Neural cell (in vitro differentiated cells): ENCODE data around the gene RPL7A. TPM values are rescaled to one million over a fixed set of nuclear protein-coding genes. Genes with fewer than 3 reads are reported as not detected.

Experiments used
- H2AFZ ChIP-seq: fragments of 200-600, 300-800 bp; sonication (generic), shearing (Covaris generic); 2 replicates; pipeline ENCODE4 v1.6.0; 2014; ENCODE audit warnings: low read depth, mild to moderate bottlenecking, antibody characterized with exemption, low read length, moderate library complexity
- H3F3A ChIP-seq: fragments of 200-600 bp; shearing (Covaris generic); 2 replicates; pipeline ENCODE4 v1.6.1; 2016; ENCODE audit warnings: mild to moderate bottlenecking, moderate library complexity, mixed read lengths, antibody characterized with exemption, low read length; ENCODE audit not compliant: insufficient read depth, poor library complexity, severe bottlenecking
- H3K27ac ChIP-seq: fragments of 200-600, 300-800 bp; sonication (generic), shearing (Covaris generic); 2 replicates; pipeline ENCODE4 v1.5.1; 2014; ENCODE audit warnings: mild to moderate bottlenecking, low read length, moderate library complexity
- H3K27me3 ChIP-seq: fragments of 300-800, 200-600 bp; sonication (generic), shearing (Covaris generic); 2 replicates; pipeline ENCODE4 v1.6.0; 2014; ENCODE audit warnings: mild to moderate bottlenecking, low read depth, low read length, moderate library complexity; ENCODE audit not compliant: insufficient read depth
- H3K36me3 ChIP-seq: fragments of 300-800, 200-600 bp; sonication (generic), shearing (Covaris generic); 2 replicates; pipeline ENCODE4 v1.5.1; 2014; ENCODE audit warnings: mild to moderate bottlenecking, antibody characterized with exemption, low read length, moderate library complexity; ENCODE audit not compliant: insufficient read depth
- H3K4me2 ChIP-seq: fragments of 300-800, 200-600 bp; sonication (generic), shearing (Covaris generic); 2 replicates; pipeline ENCODE4 v1.6.0; 2014; ENCODE audit warnings: mild to moderate bottlenecking, low read length
- H3K4me3 ChIP-seq: fragments of 300-800, 200-600 bp; sonication (generic), shearing (Covaris generic); 2 replicates; pipeline ENCODE4 v1.5.1; 2014; ENCODE audit warnings: mild to moderate bottlenecking, low read length, moderate library complexity
- H3K79me2 ChIP-seq: fragments of 200-600 bp; shearing (Covaris generic); replicated peaks from 2 replicates; pipeline ENCODE4 v1.6.0; 2014; ENCODE audit warnings: mild to moderate bottlenecking, low read length, moderate library complexity; ENCODE audit not compliant: insufficient read depth
- H3K9ac ChIP-seq: fragments of 300-800, 200-600 bp; sonication (generic), shearing (Covaris generic); 2 replicates; pipeline ENCODE4 v1.6.1; 2016; ENCODE audit warnings: mild to moderate bottlenecking, low read length, mixed read lengths
- H3K9me2 ChIP-seq: fragments of 200-600 bp; shearing (Covaris generic); 2 replicates; pipeline ENCODE4 v1.6.1; 2016; ENCODE audit warnings: mild to moderate bottlenecking, low read length, mixed read lengths; ENCODE audit not compliant: insufficient read depth
- H3K9me3 ChIP-seq: fragments of 200-600, 300-800 bp; sonication (generic), shearing (Covaris generic); 2 replicates; pipeline ENCODE4 v1.6.1; 2016; ENCODE audit warnings: mild to moderate bottlenecking, mixed run types, low read length, moderate library complexity, mixed read lengths
- H4K20me1 ChIP-seq: fragments of 200-600 bp; shearing (Covaris generic); 2 replicates; pipeline ENCODE4 v1.6.1; 2016; ENCODE audit warnings: mild to moderate bottlenecking, mixed run types; ENCODE audit not compliant: insufficient read depth
- EP300 ChIP-seq: fragments of 450-650 bp; conservative IDR thresholded peaks from 2 replicates; pipeline ENCODE4 v1.6.1; 2014; ENCODE audit warnings: antibody characterized with exemption, mild to moderate bottlenecking, moderate library complexity; ENCODE audit not compliant: poor library complexity, severe bottlenecking
- EZH2 ChIP-seq: fragments of 200-600, 300-800 bp; shearing (Covaris generic), sonication (generic); IDR thresholded peaks from 2 replicates; pipeline ENCODE4 v1.6.1; 2014; ENCODE audit warnings: antibody characterized with exemption, low read length, borderline replicate concordance, mild to moderate bottlenecking; ENCODE audit not compliant: insufficient read depth, poor library complexity, severe bottlenecking
- MXI1 ChIP-seq: fragments of 450-650 bp; conservative IDR thresholded peaks from 2 replicates; pipeline ENCODE4 v1.6.1; 2014; ENCODE audit warnings: antibody characterized with exemption, mild to moderate bottlenecking; ENCODE audit not compliant: poor library complexity, severe bottlenecking
- POLR2AphosphoS5 ChIP-seq: IDR thresholded peaks from 2 replicates; pipeline ENCODE4 v1.6.1; 2012
- RAD21 ChIP-seq: fragments of 450-650 bp; conservative IDR thresholded peaks from 2 replicates; pipeline ENCODE4 v1.6.1; 2014; ENCODE audit warnings: antibody characterized with exemption, mild to moderate bottlenecking, moderate library complexity
- SMC3 ChIP-seq: fragments of 450-650 bp; conservative IDR thresholded peaks from 2 replicates; pipeline ENCODE4 v1.6.1; 2014; ENCODE audit warnings: antibody characterized with exemption, mild to moderate bottlenecking, moderate library complexity; ENCODE audit not compliant: poor library complexity
- TAF1 ChIP-seq: IDR thresholded peaks from 2 replicates; pipeline ENCODE4 v1.6.1; 2012; ENCODE audit warnings: low read depth
- polyA plus RNA-seq: library from polyadenylated mRNA; depleted of rRNA; stranded (reverse); fragments of >200 nt; gene quantifications from 2 replicates; pipeline ENCODE4 v1.2.3, GENCODE V29; 2014
- TF ChIP-seq, protein P1 (sequence below): IDR thresholded peaks from 2 replicates; pipeline ENCODE4 v1.6.1; 2012; ENCODE audit warnings: borderline replicate concordance
- TF ChIP-seq, protein P2 (sequence below): fragments of 450-650 bp; IDR thresholded peaks from 2 replicates; pipeline ENCODE4 v1.5.1; 2014; ENCODE audit warnings: antibody characterized with exemption, mild to moderate bottlenecking, moderate library complexity; ENCODE audit not compliant: poor library complexity, severe bottlenecking

The RPL7A gene
- polyA plus RNA-seq, 1 donor from 2014 or later: 1,987 TPM

DNA sequence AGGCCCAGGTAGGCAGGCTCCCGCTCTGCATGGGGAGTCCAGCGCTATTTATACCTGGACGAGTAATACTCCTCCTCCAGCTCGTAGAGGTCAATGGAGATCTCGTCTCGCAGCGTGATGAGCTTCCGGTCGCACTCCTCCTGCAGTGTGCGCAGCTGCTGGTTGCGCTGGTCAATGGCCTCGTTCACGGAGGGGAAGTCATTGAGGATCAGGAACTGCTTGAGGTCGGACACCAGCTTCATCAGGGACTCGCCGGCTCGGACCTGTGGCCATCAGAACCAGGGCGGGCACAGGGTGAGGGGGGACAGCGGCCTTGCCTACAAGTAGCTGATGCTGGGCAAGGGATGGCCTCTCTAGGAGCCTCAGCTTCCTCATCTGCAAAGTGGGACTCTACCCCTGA, 3.9 kb upstream of the RPL7A start:
- Histone ChIP-seq H3K27ac (no peak overlapping the region), H3K9ac (no peak overlapping the region), H2AFZ (no peak overlapping the region), H4K20me1 (no peaks in the 10 kb centered on the region), H3K79me2 (peaks cover 20% of the 10 kb centered on the region), H3K36me3 (no peaks in the 10 kb centered on the region), H3K4me2 (no peak overlapping the region), H3K27me3 (no peaks in the 10 kb centered on the region), H3K9me2 (no peaks in the 10 kb centered on the region), H3F3A (no peaks in the 10 kb centered on the region), H3K9me3 (no peaks in the 10 kb centered on the region), H3K4me3 (no peak overlapping the region)
- TF ChIP-seq POLR2AphosphoS5 (no peak), SMC3 (no peak), EP300 (no peak), TAF1 (no peak), MXI1 (no peak), EZH2 (no peak), RAD21 (no peak)
- TF ChIP-seq, protein P1, sequence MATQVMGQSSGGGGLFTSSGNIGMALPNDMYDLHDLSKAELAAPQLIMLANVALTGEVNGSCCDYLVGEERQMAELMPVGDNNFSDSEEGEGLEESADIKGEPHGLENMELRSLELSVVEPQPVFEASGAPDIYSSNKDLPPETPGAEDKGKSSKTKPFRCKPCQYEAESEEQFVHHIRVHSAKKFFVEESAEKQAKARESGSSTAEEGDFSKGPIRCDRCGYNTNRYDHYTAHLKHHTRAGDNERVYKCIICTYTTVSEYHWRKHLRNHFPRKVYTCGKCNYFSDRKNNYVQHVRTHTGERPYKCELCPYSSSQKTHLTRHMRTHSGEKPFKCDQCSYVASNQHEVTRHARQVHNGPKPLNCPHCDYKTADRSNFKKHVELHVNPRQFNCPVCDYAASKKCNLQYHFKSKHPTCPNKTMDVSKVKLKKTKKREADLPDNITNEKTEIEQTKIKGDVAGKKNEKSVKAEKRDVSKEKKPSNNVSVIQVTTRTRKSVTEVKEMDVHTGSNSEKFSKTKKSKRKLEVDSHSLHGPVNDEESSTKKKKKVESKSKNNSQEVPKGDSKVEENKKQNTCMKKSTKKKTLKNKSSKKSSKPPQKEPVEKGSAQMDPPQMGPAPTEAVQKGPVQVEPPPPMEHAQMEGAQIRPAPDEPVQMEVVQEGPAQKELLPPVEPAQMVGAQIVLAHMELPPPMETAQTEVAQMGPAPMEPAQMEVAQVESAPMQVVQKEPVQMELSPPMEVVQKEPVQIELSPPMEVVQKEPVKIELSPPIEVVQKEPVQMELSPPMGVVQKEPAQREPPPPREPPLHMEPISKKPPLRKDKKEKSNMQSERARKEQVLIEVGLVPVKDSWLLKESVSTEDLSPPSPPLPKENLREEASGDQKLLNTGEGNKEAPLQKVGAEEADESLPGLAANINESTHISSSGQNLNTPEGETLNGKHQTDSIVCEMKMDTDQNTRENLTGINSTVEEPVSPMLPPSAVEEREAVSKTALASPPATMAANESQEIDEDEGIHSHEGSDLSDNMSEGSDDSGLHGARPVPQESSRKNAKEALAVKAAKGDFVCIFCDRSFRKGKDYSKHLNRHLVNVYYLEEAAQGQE: no peak
- TF ChIP-seq, protein P2, sequence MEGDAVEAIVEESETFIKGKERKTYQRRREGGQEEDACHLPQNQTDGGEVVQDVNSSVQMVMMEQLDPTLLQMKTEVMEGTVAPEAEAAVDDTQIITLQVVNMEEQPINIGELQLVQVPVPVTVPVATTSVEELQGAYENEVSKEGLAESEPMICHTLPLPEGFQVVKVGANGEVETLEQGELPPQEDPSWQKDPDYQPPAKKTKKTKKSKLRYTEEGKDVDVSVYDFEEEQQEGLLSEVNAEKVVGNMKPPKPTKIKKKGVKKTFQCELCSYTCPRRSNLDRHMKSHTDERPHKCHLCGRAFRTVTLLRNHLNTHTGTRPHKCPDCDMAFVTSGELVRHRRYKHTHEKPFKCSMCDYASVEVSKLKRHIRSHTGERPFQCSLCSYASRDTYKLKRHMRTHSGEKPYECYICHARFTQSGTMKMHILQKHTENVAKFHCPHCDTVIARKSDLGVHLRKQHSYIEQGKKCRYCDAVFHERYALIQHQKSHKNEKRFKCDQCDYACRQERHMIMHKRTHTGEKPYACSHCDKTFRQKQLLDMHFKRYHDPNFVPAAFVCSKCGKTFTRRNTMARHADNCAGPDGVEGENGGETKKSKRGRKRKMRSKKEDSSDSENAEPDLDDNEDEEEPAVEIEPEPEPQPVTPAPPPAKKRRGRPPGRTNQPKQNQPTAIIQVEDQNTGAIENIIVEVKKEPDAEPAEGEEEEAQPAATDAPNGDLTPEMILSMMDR: no peak

DNA sequence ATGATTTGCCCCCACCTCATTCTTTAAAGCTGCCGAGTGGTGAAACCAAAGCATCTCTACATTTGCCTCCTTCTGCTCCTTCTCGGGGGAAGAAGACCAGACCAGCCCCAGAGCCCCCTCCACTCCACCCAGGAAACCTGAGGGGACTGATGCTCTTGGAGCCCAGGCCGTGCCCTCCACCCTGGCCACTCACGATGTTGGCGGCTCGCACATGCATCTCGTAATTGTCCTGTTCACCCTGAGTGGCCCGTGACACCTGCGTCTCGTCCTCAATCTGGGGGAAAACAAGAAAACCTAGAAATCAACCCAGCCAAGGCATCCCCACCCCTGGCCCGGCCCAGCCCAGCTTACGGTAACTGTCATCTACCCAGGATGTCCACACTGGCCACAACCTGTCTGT, 3.0 kb upstream of the RPL7A start:
- no peak overlapping the region for H3K9ac ChIP-seq
- no peaks in the 10 kb centered on the region for H4K20me1 ChIP-seq
- TF ChIP-seq RAD21 (no peak), SMC3 (no peak), EZH2 (no peak)
- H3K27me3 ChIP-seq: no peaks in the 10 kb centered on the region
- no peaks in the 10 kb centered on the region for H3K9me3 ChIP-seq
- no peaks in the 10 kb centered on the region for H3K9me2 ChIP-seq
- no peak overlapping the region for H3K4me2 ChIP-seq
- H3K4me3 ChIP-seq: no peak overlapping the region
- H3F3A ChIP-seq: no peaks in the 10 kb centered on the region
- no peak overlapping the region for H2AFZ ChIP-seq
- no peak overlapping the region for H3K27ac ChIP-seq
- peaks cover 25% of the 10 kb centered on the region for H3K79me2 ChIP-seq
- no peaks in the 10 kb centered on the region for H3K36me3 ChIP-seq

DNA sequence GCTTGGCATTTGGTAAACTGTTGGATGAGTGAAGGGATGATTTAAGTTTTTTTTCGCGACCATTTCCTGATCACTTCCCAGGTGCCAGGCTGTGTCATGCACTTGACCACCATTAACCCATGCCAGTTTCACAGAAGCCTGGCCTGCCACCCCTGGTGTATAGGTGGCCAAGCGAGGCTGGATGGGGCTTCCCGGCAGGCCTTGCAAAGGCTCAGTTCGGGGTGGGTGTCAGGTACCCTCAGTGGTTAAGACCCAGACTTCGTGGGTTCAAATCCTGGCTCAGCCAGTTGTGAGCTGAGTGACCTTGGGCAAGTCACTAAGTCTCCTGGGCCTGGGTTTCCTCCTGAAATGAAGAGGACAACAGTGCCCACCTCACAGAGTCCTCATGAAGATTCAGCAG, 2.4 kb upstream of the RPL7A start:
- Histone ChIP-seq H3K9me3 (no peaks in the 10 kb centered on the region), H3K79me2 (peaks cover 25% of the 10 kb centered on the region), H2AFZ (no peak overlapping the region), H3K9ac (no peak overlapping the region), H3K27ac (no peak overlapping the region), H3K4me2 (no peak overlapping the region), H3K27me3 (no peaks in the 10 kb centered on the region), H4K20me1 (no peaks in the 10 kb centered on the region), H3F3A (no peaks in the 10 kb centered on the region), H3K36me3 (no peaks in the 10 kb centered on the region), H3K4me3 (no peak overlapping the region), H3K9me2 (no peaks in the 10 kb centered on the region)
- TF ChIP-seq MXI1 (no peak), SMC3 (no peak), POLR2AphosphoS5 (no peak), EP300 (no peak), EZH2 (no peak), TAF1 (no peak)
- TF ChIP-seq, protein P1: no peak
- TF ChIP-seq, protein P2: no peak
